Lower lobe of right lung (tissue), 2 donors: ENCODE measurements around the gene UGT1A4. TPM values are rescaled to one million over a fixed set of nuclear protein-coding genes. Genes with fewer than 3 reads are reported as not detected.

Experiments
- ATAC-seq, 2 donors: fragments of 200-7000 bp; cut with Tn5 transposase; one replicate each; pipeline ENCODE4 v1.9.1; 2020 to 2022; ENCODE audit warnings: mild to moderate bottlenecking in 2 of 2, moderate library complexity in 2 of 2
- DNase-seq: peaks from one replicate; pipeline ENCODE4 v3.0.0-alpha.2; 2020
- H3K27ac ChIP-seq: fragments of 200-600 bp; one replicate; pipeline ENCODE4 v1.8.0; 2022
- H3K27me3 ChIP-seq: fragments of 200-600 bp; one replicate; pipeline ENCODE4 v1.8.0; 2022; ENCODE audit warnings: low read depth
- H3K36me3 ChIP-seq: fragments of 200-600 bp; one replicate; pipeline ENCODE4 v1.8.0; 2022; ENCODE audit warnings: mild to moderate bottlenecking
- H3K4me1 ChIP-seq: fragments of 200-600 bp; one replicate; pipeline ENCODE4 v1.8.0; 2022
- H3K4me3 ChIP-seq: fragments of 200-600 bp; one replicate; pipeline ENCODE4 v1.8.0; 2022; ENCODE audit warnings: mild to moderate bottlenecking
- H3K9me3 ChIP-seq: fragments of 200-600 bp; one replicate; pipeline ENCODE4 v1.8.0; 2022
- CTCF ChIP-seq: fragments of 200-600 bp; IDR thresholded peaks from one replicate; pipeline ENCODE4 v1.8.0; 2022; ENCODE audit warnings: antibody characterized with exemption, mild to moderate bottlenecking
- intact Hi-C: fragments of 100-400 bp; cut with DNase I; formaldehyde crosslinking; loops from one replicate; pipeline ENCODE4 v1.11.0; 2022
- total RNA-seq: library from RNA; stranded (reverse); fragmentation: NEBNext Ultra II Directional; extraction: Animal tissue kit (Norgen Biotek cat#: 25700); gene quantifications from one replicate; pipeline ENCODE4 v1.2.1, GENCODE V29; 2021
- donor health status: DM: no; HTN: yes; CAD: no; lungs with severe emphysema.

Gene UGT1A4
- total RNA-seq, 1 donor from 2014 or later: not detected

GRCh38 chr2:233684640-233685039, 33.9 kb upstream of the UGT1A4 start:
- no peak for TF ChIP-seq CTCF
- Histone ChIP-seq H3K9me3 (no peaks in the 10 kb centered on the region), H3K4me1 (no peaks in the 10 kb centered on the region), H3K27ac (no peak overlapping the region), H3K36me3 (no peaks in the 10 kb centered on the region), H3K4me3 (no peak overlapping the region), H3K27me3 (no peaks in the 10 kb centered on the region)
- intact Hi-C loops: no loop called here
- ATAC-seq (no peak), DNase-seq (no peak)

GRCh38 chr2:233686928-233687327, 31.6 kb upstream of the UGT1A4 start:
- no peaks in the 10 kb centered on the region for H3K9me3 ChIP-seq
- no peak overlapping the region for H3K27ac ChIP-seq
- H3K4me1 ChIP-seq: no peaks in the 10 kb centered on the region
- TF ChIP-seq CTCF: no peak
- no peak overlapping the region for H3K4me3 ChIP-seq
- intact Hi-C loops: no loop called here
- H3K27me3 ChIP-seq: no peaks in the 10 kb centered on the region
- ATAC-seq (no peak), DNase-seq (no peak)
- H3K36me3 ChIP-seq: no peaks in the 10 kb centered on the region

- ATAC-seq (no peak), DNase-seq (no peak)
- Histone ChIP-seq H3K36me3 (no peaks in the 10 kb centered on the region), H3K9me3 (no peaks in the 10 kb centered on the region), H3K27ac (no peak overlapping the region), H3K4me1 (no peaks in the 10 kb centered on the region), H3K27me3 (no peaks in the 10 kb centered on the region), H3K4me3 (no peak overlapping the region)
- intact Hi-C loops: no loop called here
- no peak for TF ChIP-seq CTCF
Observed at GRCh38 chr2:233688341-233688740, 30.2 kb upstream of the UGT1A4 start.

- no peaks in the 10 kb centered on the region for H3K9me3 ChIP-seq
- no peak for ATAC-seq
- no peaks in the 10 kb centered on the region for H3K27me3 ChIP-seq
- intact Hi-C loops: no loop called here
- H3K4me3 ChIP-seq: no peak overlapping the region
- no peak for DNase-seq
- H3K4me1 ChIP-seq: no peaks in the 10 kb centered on the region
- no peak overlapping the region for H3K27ac ChIP-seq
- H3K36me3 ChIP-seq: no peaks in the 10 kb centered on the region
- no peak for TF ChIP-seq CTCF
Observed at GRCh38 chr2:233689031-233689430, 29.5 kb upstream of the UGT1A4 start.

- Histone ChIP-seq H3K4me1 (no peaks in the 10 kb centered on the region), H3K9me3 (no peaks in the 10 kb centered on the region), H3K27ac (no peak overlapping the region), H3K36me3 (no peaks in the 10 kb centered on the region), H3K27me3 (no peaks in the 10 kb centered on the region), H3K4me3 (no peak overlapping the region)
- intact Hi-C loops: no loop called here
- DNase-seq (no peak), ATAC-seq (no peak)
- TF ChIP-seq CTCF: no peak
Observed at GRCh38 chr2:233689501-233689900, 29.0 kb upstream of the UGT1A4 start.

GRCh38 chr2:233690444-233690843, 28.1 kb upstream of the UGT1A4 start:
- TF ChIP-seq CTCF: no peak
- Histone ChIP-seq H3K27ac (no peak overlapping the region), H3K4me1 (no peaks in the 10 kb centered on the region), H3K36me3 (no peaks in the 10 kb centered on the region), H3K27me3 (no peaks in the 10 kb centered on the region), H3K4me3 (no peak overlapping the region), H3K9me3 (no peaks in the 10 kb centered on the region)
- DNase-seq: no peak
- peak in 1 of 2 donors; percentile 37 for ATAC-seq
- intact Hi-C loops: no loop called here
